CD4-positive, alpha-beta T cell (primary cell): ENCODE measurements around the gene PHACTR3. TPM values are rescaled to one million over a fixed set of nuclear protein-coding genes. Genes with fewer than 3 reads are reported as not detected.

ENCODE experiments used
- ATAC-seq: fragments of 200-7000 bp; cut with Tn5 transposase; one replicate; pipeline ENCODE4 v1.10.0; 2022; ENCODE audit warnings: mild to moderate bottlenecking; ENCODE audit not compliant: poor library complexity
- CTCF ChIA-PET: fragments of 350-600 bp; sonication (Branson Sonifier 250); formaldehyde crosslinking; loops from one replicate; lab custom pipeline; 2021; ENCODE audit warnings: antibody characterized with exemption, inconsistent platforms; lab: Charles Lee
- POLR2A ChIA-PET: fragments of 350-600 bp; sonication (Branson Sonifier 250); formaldehyde crosslinking; loops from one replicate; lab custom pipeline; 2021; ENCODE audit warnings: antibody characterized with exemption, inconsistent platforms; lab: Charles Lee
- DNase-seq, 14 experiments: peaks; one replicate each; pipeline ENCODE4 v3.0.0-alpha.2; 2013 to 2020; ENCODE audit warnings: mixed read lengths in 2 of 14
- H3K27ac ChIP-seq, 2 donors: one replicate each; pipeline versions ENCODE4 v1.5.1 to v1.7.0; 2013; ENCODE audit warnings: low read length in 2 of 2, low read depth in 1 of 2, mild to moderate bottlenecking in 1 of 2
- H3K27me3 ChIP-seq, 2 experiments: 1 replicate in 1 of 2; 2 replicates in 1 of 2; pipeline versions ENCODE4 v1.6.1 to v1.7.0; 2013; ENCODE audit warnings: low read length in 2 of 2, control low read depth in 1 of 2, mild to moderate bottlenecking in 1 of 2, moderate library complexity in 1 of 2; ENCODE audit not compliant: insufficient read depth in 2 of 2, control insufficient read depth in 1 of 2
- H3K36me3 ChIP-seq: one replicate; pipeline ENCODE4 v1.6.1; 2013; ENCODE audit warnings: low read length, control low read depth; ENCODE audit not compliant: insufficient read depth
- H3K4me1 ChIP-seq: one replicate; pipeline ENCODE4 v1.6.1; 2013; ENCODE audit warnings: low read length, control low read depth; ENCODE audit not compliant: insufficient read depth
- H3K4me3 ChIP-seq: one replicate; pipeline ENCODE4 v1.5.1; 2013; ENCODE audit warnings: mild to moderate bottlenecking, low read length, moderate library complexity
- H3K9me3 ChIP-seq, 2 experiments: 1 replicate in 1 of 2; 2 replicates in 1 of 2; pipeline versions ENCODE4 v1.6.1 to v1.7.0; 2013; ENCODE audit warnings: low read length in 2 of 2, mild to moderate bottlenecking in 2 of 2, control low read depth in 1 of 2, moderate library complexity in 1 of 2; ENCODE audit not compliant: control insufficient read depth in 1 of 2, insufficient read depth in 1 of 2
- H3K27ac Mint-ChIP-seq: one replicate; pipeline ENCODE4 v1.8.0; 2020; ENCODE audit warnings: mixed read lengths
- H3K27me3 Mint-ChIP-seq: one replicate; pipeline ENCODE4 v1.8.0; 2021; ENCODE audit warnings: mixed read lengths
- H3K36me3 Mint-ChIP-seq: one replicate; pipeline ENCODE4 v1.8.0; 2021; ENCODE audit warnings: low read depth, mixed read lengths
- H3K4me1 Mint-ChIP-seq: one replicate; pipeline ENCODE4 v1.8.0; 2021; ENCODE audit warnings: low read depth, mixed read lengths
- H3K4me3 Mint-ChIP-seq: one replicate; pipeline ENCODE4 v1.8.0; 2020; ENCODE audit warnings: mild to moderate bottlenecking, mixed read lengths
- H3K9me3 Mint-ChIP-seq: one replicate; pipeline ENCODE4 v1.8.0; 2020; ENCODE audit warnings: mixed read lengths
- intact Hi-C, 2 experiments: fragments of 100-400 bp; cut with DNase I in 1 of 2; cut with micrococcal nuclease in 1 of 2; formaldehyde crosslinking; loops; one replicate each; pipeline versions ENCODE4 v1.15.1 to v1.9.0; 2023 to 2025; cut with DNase I, micrococcal nuclease
- total RNA-seq, 174 experiments: library from RNA in 2 of 174; stranded (reverse) in 2 of 174; gene quantifications; one replicate each; pipeline ENCODE4 v1.2.3 and lab custom pipeline; 2021 to 2026
- TF ChIP-seq, protein P1 (sequence below): fragments of 200-600 bp; IDR thresholded peaks from one replicate; pipeline ENCODE4 v1.8.0; 2022; ENCODE audit warnings: antibody characterized with exemption, mild to moderate bottlenecking

Gene PHACTR3
- total RNA-seq, 2 experiments from 2014 or later, result not detected

DNA sequence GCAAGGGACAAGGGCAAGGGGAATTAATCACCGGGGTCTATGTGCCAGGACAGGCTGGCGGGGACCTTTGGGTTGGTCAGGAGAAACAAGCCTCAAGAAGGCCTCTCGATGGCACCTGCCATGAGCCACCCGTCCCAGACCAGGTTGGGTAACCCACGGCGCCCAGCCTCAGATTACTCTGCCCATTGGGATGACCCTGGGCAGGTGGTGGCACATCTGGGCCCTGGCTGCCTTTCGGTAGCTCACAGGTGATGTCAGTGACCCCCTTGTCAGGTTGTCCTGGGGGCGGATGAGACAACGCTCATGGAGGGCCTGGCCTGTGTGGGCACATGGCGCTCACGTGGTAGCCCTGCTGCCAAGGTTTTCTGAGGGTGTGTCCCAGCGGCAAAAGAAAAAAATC, 176.9 kb downstream of the PHACTR3 start:
- Mint-ChIP-seq H3K4me3 (no peak overlapping the region), H3K36me3 (no peaks in the 10 kb centered on the region), H3K4me1 (no peaks in the 10 kb centered on the region), H3K9me3 (no peaks in the 10 kb centered on the region), H3K27ac (no peak overlapping the region), H3K27me3 (peaks cover 5% of the 10 kb centered on the region)
- Histone ChIP-seq H3K4me3 (no peak overlapping the region), H3K27me3 (no peaks in the 10 kb centered on the region), H3K4me1 (no peaks in the 10 kb centered on the region), H3K9me3 (peaks cover 0 to 4% of the 10 kb centered on the region in 2 experiments), H3K36me3 (no peaks in the 10 kb centered on the region), H3K27ac (no peak overlapping the region)
- TF ChIP-seq, protein P1, sequence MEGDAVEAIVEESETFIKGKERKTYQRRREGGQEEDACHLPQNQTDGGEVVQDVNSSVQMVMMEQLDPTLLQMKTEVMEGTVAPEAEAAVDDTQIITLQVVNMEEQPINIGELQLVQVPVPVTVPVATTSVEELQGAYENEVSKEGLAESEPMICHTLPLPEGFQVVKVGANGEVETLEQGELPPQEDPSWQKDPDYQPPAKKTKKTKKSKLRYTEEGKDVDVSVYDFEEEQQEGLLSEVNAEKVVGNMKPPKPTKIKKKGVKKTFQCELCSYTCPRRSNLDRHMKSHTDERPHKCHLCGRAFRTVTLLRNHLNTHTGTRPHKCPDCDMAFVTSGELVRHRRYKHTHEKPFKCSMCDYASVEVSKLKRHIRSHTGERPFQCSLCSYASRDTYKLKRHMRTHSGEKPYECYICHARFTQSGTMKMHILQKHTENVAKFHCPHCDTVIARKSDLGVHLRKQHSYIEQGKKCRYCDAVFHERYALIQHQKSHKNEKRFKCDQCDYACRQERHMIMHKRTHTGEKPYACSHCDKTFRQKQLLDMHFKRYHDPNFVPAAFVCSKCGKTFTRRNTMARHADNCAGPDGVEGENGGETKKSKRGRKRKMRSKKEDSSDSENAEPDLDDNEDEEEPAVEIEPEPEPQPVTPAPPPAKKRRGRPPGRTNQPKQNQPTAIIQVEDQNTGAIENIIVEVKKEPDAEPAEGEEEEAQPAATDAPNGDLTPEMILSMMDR, result no peak
- ATAC-seq (no peak), DNase-seq (no peak)
- POLR2A ChIA-PET, result no interaction called here
- intact Hi-C loops, result no loop called here
- CTCF ChIA-PET, result no interaction called here

- intact Hi-C loops, result no loop called here
Observed at GRCh38 chr20:59782986-59783640, 178.8 kb downstream of the PHACTR3 start.

DNA sequence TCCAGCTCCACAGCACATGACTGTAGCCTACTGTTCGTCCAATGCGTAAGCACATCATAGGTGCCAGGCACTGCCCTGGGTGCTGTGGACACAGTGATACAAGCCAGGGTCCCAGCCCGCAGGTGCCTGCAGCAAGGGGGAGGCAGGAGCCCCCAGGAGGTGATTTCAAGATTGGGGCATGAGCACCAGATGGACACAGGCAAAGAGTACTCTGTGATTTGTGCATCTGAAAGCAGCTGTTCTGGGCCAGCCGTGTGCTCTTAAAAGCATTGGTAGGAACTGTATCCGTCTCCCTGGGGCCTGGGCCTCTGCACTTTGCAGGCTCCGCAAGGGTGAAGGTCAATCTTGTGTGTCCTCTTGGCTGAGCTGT, 179.3 kb downstream of the PHACTR3 start:
- no peak overlapping the region for H3K27ac Mint-ChIP-seq
- H3K9me3 Mint-ChIP-seq, result no peaks in the 10 kb centered on the region

More at GRCh38 chr20:59782986-59783640, 178.8 kb downstream of the PHACTR3 start:
- CTCF ChIA-PET, result no interaction called here
- POLR2A ChIA-PET, result no interaction called here
- no peak overlapping the region for H3K27ac Mint-ChIP-seq
- DNase-seq (peak in 2 of 14 experiments; percentile 15 to 22), ATAC-seq (no peak)
- Histone ChIP-seq H3K36me3 (no peaks in the 10 kb centered on the region), H3K4me3 (no peak overlapping the region), H3K27me3 (no peaks in the 10 kb centered on the region), H3K27ac (no peak overlapping the region), H3K9me3 (peaks cover 0 to 4% of the 10 kb centered on the region in 2 experiments), H3K4me1 (no peaks in the 10 kb centered on the region)
- no peaks in the 10 kb centered on the region for H3K9me3 Mint-ChIP-seq
- peaks cover 12% of the 10 kb centered on the region for H3K27me3 Mint-ChIP-seq
- H3K4me1 Mint-ChIP-seq, result no peaks in the 10 kb centered on the region
- TF ChIP-seq, protein P1, result peak; percentile 26
- H3K36me3 Mint-ChIP-seq, result no peaks in the 10 kb centered on the region
- no peak overlapping the region for H3K4me3 Mint-ChIP-seq

More for the DNA sequence above, 179.3 kb downstream of the PHACTR3 start:
- Histone ChIP-seq H3K27ac (no peak overlapping the region), H3K9me3 (peaks cover 0 to 4% of the 10 kb centered on the region in 2 experiments), H3K36me3 (no peaks in the 10 kb centered on the region), H3K27me3 (no peaks in the 10 kb centered on the region), H3K4me3 (no peak overlapping the region), H3K4me1 (no peaks in the 10 kb centered on the region)
- no peaks in the 10 kb centered on the region for H3K36me3 Mint-ChIP-seq
- ChIA-PET CTCF (no interaction called here), POLR2A (no interaction called here)
- TF ChIP-seq, protein P1, result no peak
- H3K4me3 Mint-ChIP-seq, result no peak overlapping the region
- no peak for ATAC-seq
- no peak for DNase-seq
- H3K4me1 Mint-ChIP-seq, result no peaks in the 10 kb centered on the region
- intact Hi-C loops, result no loop called here
- H3K27me3 Mint-ChIP-seq, result peaks cover 17% of the 10 kb centered on the region
